HEK293 (cell line): Measurements from ENCODE around the gene SMIM5.

Experiments
- CTCF ChIA-PET: fragments of 350-600 bp; formaldehyde crosslinking; extraction: SDS; loops from one replicate; lab custom pipeline; 2021; ENCODE audit warnings: antibody characterized with exemption; lab: Yijun Ruan, JAX
- POLR2A ChIA-PET: fragments of 300-600 bp; formaldehyde crosslinking; extraction: SDS; loops from one replicate; lab custom pipeline; 2020; ENCODE audit warnings: antibody characterized with exemption, inconsistent platforms; lab: Yijun Ruan, JAX
- H3K27ac ChIP-seq: fragments of 200-500 bp; sonication (Bioruptor generic); 2 replicates; pipeline ENCODE4 v1.5.1; 2014; ENCODE audit warnings: low read depth, low read length, control low read depth, inconsistent platforms; ENCODE audit errors: extremely low read depth
- H3K36me3 ChIP-seq, 2 experiments: fragments of 200-500 bp in 1 of 2; sonication (Bioruptor generic) in 1 of 2; 1 replicate in 1 of 2; 2 replicates in 1 of 2; pipeline ENCODE4 v1.5.1; 2014 to 2017; ENCODE audit warnings: inconsistent platforms in 2 of 2, low read length in 2 of 2; ENCODE audit not compliant: control insufficient read depth in 2 of 2, insufficient read depth in 1 of 2
- H3K4me1 ChIP-seq: fragments of 200-500 bp; sonication (Bioruptor generic); 2 replicates; pipeline ENCODE4 v1.5.1; 2014; ENCODE audit warnings: mild to moderate bottlenecking, low read length, inconsistent platforms; ENCODE audit not compliant: control insufficient read depth, insufficient read depth
- H3K4me3 ChIP-seq: 2 replicates; pipeline ENCODE4 v1.5.1; 2011; ENCODE audit warnings: low read depth, mild to moderate bottlenecking, control low read depth, low read length, moderate library complexity
- H3K9me3 ChIP-seq: fragments of 200-500 bp; sonication (Bioruptor generic); 2 replicates; pipeline ENCODE4 v1.5.1; 2014; ENCODE audit warnings: low read depth, low read length, inconsistent platforms; ENCODE audit not compliant: control insufficient read depth, insufficient read depth
- GLIS1 ChIP-seq: fragments of 450-650 bp; formaldehyde crosslinking; IDR thresholded peaks from 2 replicates; pipeline ENCODE4 v1.5.1; 2016; ENCODE audit warnings: missing biosample characterization, missing genetic modification characterization
- MEIS1 ChIP-seq: sonication (generic); formaldehyde crosslinking; IDR thresholded peaks from 2 replicates; pipeline ENCODE4 v1.8.1; 2022; ENCODE audit warnings: missing genetic modification reagents, mild to moderate bottlenecking, borderline replicate concordance
- PRDM10 ChIP-seq: fragments of 450-650 bp; formaldehyde crosslinking; IDR thresholded peaks from 2 replicates; pipeline ENCODE4 v1.5.1; 2016; ENCODE audit warnings: missing biosample characterization, missing genetic modification characterization
- TSHZ1 ChIP-seq: fragments of 450-650 bp; formaldehyde crosslinking; IDR thresholded peaks from 2 replicates; pipeline ENCODE4 v1.5.1; 2016; ENCODE audit warnings: missing biosample characterization, missing genetic modification characterization, borderline replicate concordance
- ZBTB10 ChIP-seq: fragments of 450-650 bp; formaldehyde crosslinking; IDR thresholded peaks from 2 replicates; pipeline ENCODE4 v1.5.1; 2016; ENCODE audit warnings: missing biosample characterization, missing genetic modification characterization
- ZFP69B ChIP-seq: fragments of 450-650 bp; formaldehyde crosslinking; IDR thresholded peaks from 2 replicates; pipeline ENCODE4 v1.5.1; 2016; ENCODE audit warnings: missing biosample characterization, missing genetic modification characterization
- ZNF10 ChIP-seq: fragments of 450-650 bp; formaldehyde crosslinking; IDR thresholded peaks from 2 replicates; pipeline ENCODE4 v1.5.1; 2017; ENCODE audit warnings: missing biosample characterization, missing genetic modification characterization
- ZNF133 ChIP-seq: fragments of 450-650 bp; formaldehyde crosslinking; IDR thresholded peaks from 2 replicates; pipeline ENCODE4 v1.5.1; 2016; ENCODE audit warnings: missing biosample characterization, missing genetic modification characterization
- ZNF138 ChIP-seq: fragments of 450-650 bp; formaldehyde crosslinking; IDR thresholded peaks from 2 replicates; pipeline ENCODE4 v1.5.1; 2016; ENCODE audit warnings: missing biosample characterization, missing genetic modification characterization, borderline replicate concordance
- ZNF211 ChIP-seq: fragments of 450-650 bp; formaldehyde crosslinking; IDR thresholded peaks from 2 replicates; pipeline ENCODE4 v1.5.1; 2016; ENCODE audit warnings: low read depth, missing biosample characterization, missing genetic modification characterization
- ZNF239 ChIP-seq: fragments of 450-650 bp; formaldehyde crosslinking; IDR thresholded peaks from 2 replicates; pipeline ENCODE4 v1.5.1; 2016; ENCODE audit warnings: missing biosample characterization, missing genetic modification characterization
- ZNF248 ChIP-seq: fragments of 450-650 bp; formaldehyde crosslinking; IDR thresholded peaks from 2 replicates; pipeline ENCODE4 v1.5.1; 2017; ENCODE audit warnings: missing biosample characterization, missing genetic modification characterization
- ZNF274 ChIP-seq, 2 experiments: fragments of 200-500 bp in 1 of 2; fragments of 450-650 bp in 1 of 2; sonication (Bioruptor generic) in 1 of 2; formaldehyde crosslinking in 1 of 2; IDR thresholded peaks; 2 replicates each; pipeline versions ENCODE4 v1.5.1 to v1.6.1; 2014 to 2016; ENCODE audit warnings: borderline replicate concordance in 1 of 2, inconsistent platforms in 1 of 2, low read length in 1 of 2, missing biosample characterization in 1 of 2, missing genetic modification characterization in 1 of 2
- ZNF302 ChIP-seq: fragments of 450-650 bp; formaldehyde crosslinking; IDR thresholded peaks from 2 replicates; pipeline ENCODE4 v1.5.1; 2016; ENCODE audit warnings: missing biosample characterization, missing genetic modification characterization, low read depth
- ZNF426 ChIP-seq: fragments of 450-650 bp; formaldehyde crosslinking; IDR thresholded peaks from 2 replicates; pipeline ENCODE4 v1.5.1; 2017; ENCODE audit warnings: missing biosample characterization, missing genetic modification characterization, mild to moderate bottlenecking, inconsistent platforms, moderate library complexity
- ZNF510 ChIP-seq: fragments of 450-650 bp; formaldehyde crosslinking; IDR thresholded peaks from 2 replicates; pipeline ENCODE4 v1.5.1; 2018; ENCODE audit warnings: mild to moderate bottlenecking, missing genetic modification characterization, missing biosample characterization; ENCODE audit not compliant: insufficient replicate concordance
- ZNF837 ChIP-seq: fragments of 450-650 bp; formaldehyde crosslinking; IDR thresholded peaks from 2 replicates; pipeline ENCODE4 v1.5.1; 2016; ENCODE audit warnings: missing biosample characterization, missing genetic modification characterization
- ZSCAN18 ChIP-seq: fragments of 450-650 bp; formaldehyde crosslinking; IDR thresholded peaks from 2 replicates; pipeline ENCODE4 v1.5.1; 2016; ENCODE audit warnings: missing biosample characterization, missing genetic modification characterization
- ZSCAN5A ChIP-seq: fragments of 450-650 bp; formaldehyde crosslinking; IDR thresholded peaks from 2 replicates; pipeline ENCODE4 v1.5.1; 2016; ENCODE audit warnings: missing biosample characterization, missing genetic modification characterization
- ZXDB ChIP-seq: fragments of 450-650 bp; formaldehyde crosslinking; IDR thresholded peaks from 2 replicates; pipeline ENCODE4 v1.5.1; 2016; ENCODE audit warnings: missing biosample characterization, missing genetic modification characterization

Gene SMIM5

GRCh38 chr17:75611851-75612429 is 21.3 kb upstream of the SMIM5 start:
- POLR2A ChIA-PET: interaction anchor here (0.7 kb wide), 1 partner anchor 10 kb away, joined by 5 read pairs; no protein-coding TSS in a partner anchor
- Histone ChIP-seq H3K9me3 (no peaks in the 10 kb centered on the region), H3K36me3 (no peaks in the 10 kb centered on the region), H3K4me1 (no peaks in the 10 kb centered on the region), H3K27ac (no peak overlapping the region), H3K4me3 (no peak overlapping the region)
- TF ChIP-seq PRDM10 (no peak), ZNF274 (IDR thresholded peaks at IDR 0.05; ENCODE audit: low read length) (no peak), ZNF274 (tag by site-specific recombination; IDR thresholded peaks at IDR 0.05; ENCODE audit: borderline replicate concordance) (no peak), ZFP69B (tag by site-specific recombination) (no peak), ZSCAN18 (tag by site-specific recombination) (no peak), ZBTB10 (tag by site-specific recombination) (no peak), ZNF510 (tag by site-specific recombination) (no peak), GLIS1 (tag by site-specific recombination) (no peak), MEIS1 (no peak), ZNF426 (tag by site-specific recombination) (no peak), ZNF248 (tag by site-specific recombination) (no peak), ZXDB (tag by site-specific recombination) (no peak), ZNF302 (no peak), ZSCAN5A (tag by site-specific recombination) (no peak), ZNF138 (tag by site-specific recombination) (no peak), ZNF10 (tag by site-specific recombination) (no peak), TSHZ1 (tag by site-specific recombination) (no peak), ZNF133 (tag by site-specific recombination) (no peak), ZNF837 (tag by site-specific recombination) (no peak), ZNF211 (tag by site-specific recombination) (no peak), ZNF239 (no peak)
- CTCF ChIA-PET: interaction anchor here (0.6 to 10.3 kb wide), 6 partner anchors 11 to 136 kb away, joined by 3 to 102 read pairs (median 6); partner anchors contain the start of gene SMIM5
